22Rv1 (cell line): ENCODE measurements around the gene BCAS4.

ENCODE experiments used
- ZFX ChIP-seq: fragments of 450-650 bp; IDR thresholded peaks from 2 replicates; pipeline ENCODE4 v1.6.1; 2017; ENCODE audit warnings: antibody characterized with exemption, borderline replicate concordance
- TF ChIP-seq, protein P1 (sequence below): fragments of 450-650 bp; IDR thresholded peaks from 2 replicates; pipeline ENCODE4 v1.5.1; 2017; ENCODE audit warnings: mild to moderate bottlenecking

DNA sequence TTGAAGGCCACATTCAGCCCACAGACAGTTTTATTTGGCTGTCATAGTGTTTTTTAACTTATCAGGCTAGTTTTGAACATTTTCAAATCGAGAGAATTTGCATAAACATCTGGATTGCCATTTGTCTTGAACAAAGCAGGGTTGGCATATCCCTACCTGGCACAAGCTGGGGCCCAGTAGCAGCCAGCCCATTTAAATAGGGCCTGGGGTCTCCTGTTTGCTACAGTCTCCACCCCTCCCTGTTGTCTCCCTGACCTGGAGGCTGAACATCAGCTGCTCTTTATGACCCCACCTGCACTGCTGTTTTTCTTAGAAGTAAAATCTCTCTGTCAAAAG lies 10.5 kb downstream of the BCAS4 start:
- TF ChIP-seq, protein P1, sequence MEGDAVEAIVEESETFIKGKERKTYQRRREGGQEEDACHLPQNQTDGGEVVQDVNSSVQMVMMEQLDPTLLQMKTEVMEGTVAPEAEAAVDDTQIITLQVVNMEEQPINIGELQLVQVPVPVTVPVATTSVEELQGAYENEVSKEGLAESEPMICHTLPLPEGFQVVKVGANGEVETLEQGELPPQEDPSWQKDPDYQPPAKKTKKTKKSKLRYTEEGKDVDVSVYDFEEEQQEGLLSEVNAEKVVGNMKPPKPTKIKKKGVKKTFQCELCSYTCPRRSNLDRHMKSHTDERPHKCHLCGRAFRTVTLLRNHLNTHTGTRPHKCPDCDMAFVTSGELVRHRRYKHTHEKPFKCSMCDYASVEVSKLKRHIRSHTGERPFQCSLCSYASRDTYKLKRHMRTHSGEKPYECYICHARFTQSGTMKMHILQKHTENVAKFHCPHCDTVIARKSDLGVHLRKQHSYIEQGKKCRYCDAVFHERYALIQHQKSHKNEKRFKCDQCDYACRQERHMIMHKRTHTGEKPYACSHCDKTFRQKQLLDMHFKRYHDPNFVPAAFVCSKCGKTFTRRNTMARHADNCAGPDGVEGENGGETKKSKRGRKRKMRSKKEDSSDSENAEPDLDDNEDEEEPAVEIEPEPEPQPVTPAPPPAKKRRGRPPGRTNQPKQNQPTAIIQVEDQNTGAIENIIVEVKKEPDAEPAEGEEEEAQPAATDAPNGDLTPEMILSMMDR, result no peak
- TF ChIP-seq ZFX, result no peak
